Activated CD4-positive, alpha-beta T cell treated with anti-CD3 and anti-CD28 coated beads, Interleukin-2, amount 50 U/mL, for 24 hours (primary cell): ENCODE measurements around the gene FNDC3B.

Experiments
- DNase-seq, 2 donors: peaks; one replicate each; pipeline ENCODE4 v3.0.0-alpha.2; 2020; ENCODE audit warnings: low read depth in 1 of 2, low spot score in 1 of 2

Gene FNDC3B

DNA sequence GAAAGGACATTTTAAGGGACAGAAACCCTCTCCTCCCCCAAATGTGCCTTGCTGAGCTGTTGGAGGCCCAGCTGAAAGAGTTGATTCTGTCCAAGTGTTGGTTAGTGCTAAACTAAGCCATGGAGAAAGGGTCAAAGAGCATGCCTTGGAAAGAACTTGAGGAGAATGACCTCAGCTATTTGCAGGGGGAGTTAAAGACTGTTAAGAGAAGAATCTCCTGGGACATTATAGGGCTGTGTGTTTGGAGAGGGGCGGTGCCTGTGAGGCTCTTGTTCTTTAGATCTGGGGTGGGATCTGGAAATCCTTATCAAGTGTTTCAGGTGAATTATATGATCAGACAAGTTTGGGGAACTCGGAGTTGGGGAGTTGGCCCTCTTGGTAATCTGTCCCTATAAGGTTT lies 13.0 kb downstream of the FNDC3B start:
- DNase-seq = no peak

DNA sequence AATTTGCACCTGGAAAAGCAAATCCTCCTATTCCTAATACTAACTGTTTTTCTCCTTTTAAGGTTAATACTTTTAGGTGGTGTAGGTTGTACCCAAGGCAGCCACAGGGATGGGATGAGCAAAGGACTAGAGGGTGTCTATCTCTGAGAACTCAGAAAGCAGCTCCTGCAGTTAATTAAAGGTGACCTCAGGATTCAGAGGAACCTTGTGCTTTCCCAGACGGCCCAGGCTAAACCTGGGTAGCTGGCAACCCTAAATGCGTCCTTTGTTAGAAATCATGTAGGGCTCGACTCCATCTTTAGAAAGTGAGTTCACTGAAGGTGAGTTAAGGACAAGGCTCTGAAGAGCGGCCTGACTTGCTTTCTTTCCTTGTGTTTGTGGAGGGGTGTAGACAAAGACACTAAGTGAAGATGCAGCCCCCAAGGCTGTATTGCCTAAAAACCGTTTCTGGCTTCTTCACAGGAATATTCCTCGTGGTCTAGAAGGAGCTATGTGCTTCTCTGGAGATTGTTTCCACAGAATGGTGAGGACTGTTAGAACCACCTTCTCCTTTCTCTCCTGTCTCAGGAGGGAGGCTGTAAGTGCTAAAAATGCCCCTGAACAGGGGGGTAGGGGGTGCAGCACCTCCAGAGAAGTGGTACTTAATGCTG lies 14.9 kb downstream of the FNDC3B start:
- no peak for DNase-seq

DNA sequence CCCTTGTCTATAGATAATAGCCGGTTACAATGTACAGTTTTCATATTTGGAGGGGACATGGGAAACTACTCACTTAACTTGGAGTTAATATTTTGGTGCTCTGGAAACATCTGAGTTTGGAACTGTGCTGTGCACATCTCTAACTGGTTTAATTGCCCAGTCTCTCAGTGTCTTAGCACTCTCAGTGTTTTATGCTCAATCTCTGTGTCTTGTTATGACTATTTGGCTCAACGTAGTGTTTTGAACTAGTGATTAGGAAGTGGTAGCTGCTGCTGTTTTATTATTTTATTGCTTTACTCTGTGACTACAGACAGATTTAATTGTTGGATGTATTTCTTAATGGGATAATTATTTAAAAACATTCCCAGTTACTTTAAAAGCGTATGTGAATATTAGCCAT lies 17.0 kb downstream of the FNDC3B start:
- no peak for DNase-seq

DNA sequence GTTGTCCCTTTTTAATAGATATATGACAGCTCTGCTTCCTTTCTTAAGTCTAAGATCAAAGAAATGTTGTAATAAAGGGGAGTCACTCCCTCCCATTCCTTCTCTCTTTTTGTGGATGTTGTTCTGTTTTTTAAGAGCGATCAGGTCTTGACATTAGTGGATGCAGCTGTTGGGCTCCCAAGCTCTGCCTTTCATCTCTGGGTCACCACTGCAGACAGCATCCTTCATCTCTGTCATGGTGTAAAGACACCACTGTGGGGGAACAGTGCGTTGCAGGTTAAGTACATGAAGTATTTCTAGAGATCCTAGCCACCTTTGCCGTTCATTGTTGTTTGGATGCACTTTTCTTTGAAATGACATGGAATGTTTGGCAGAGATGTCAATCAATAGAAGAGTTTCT lies 17.7 kb downstream of the FNDC3B start:
- DNase-seq = no peak

DNA sequence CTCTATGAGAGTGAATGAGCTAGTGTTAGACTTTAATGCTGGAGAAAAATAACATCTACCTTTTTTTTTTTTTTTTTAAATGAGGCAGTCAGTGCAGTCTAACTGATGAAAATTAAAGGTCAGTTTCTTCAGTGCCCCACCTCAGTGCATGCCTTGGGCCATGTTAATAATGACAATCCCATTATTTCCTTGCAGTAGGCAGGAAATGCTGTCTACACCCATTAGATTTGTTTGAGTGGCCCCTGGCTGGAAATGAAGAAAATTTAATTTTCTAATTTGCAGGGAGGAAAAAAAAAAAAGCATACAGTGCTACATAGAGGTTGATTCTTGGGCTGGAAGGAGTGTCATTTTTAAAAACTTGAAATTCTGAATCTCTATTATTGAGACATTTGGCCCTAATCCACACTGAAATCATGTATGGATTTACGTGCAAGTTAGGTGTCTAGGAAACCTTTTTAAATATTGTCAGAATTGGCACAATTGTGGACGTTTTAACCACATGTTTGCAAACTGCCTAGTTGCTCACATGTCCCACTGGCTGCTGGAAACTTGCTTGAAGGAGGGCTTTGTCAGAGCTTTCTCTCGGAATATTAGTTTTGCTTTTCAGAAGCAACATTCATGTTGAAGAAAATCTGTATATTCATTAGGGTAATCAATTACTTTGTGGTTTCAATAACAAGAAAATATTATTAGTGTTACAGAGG lies 18.4 kb downstream of the FNDC3B start:
- DNase-seq = no peak

DNA sequence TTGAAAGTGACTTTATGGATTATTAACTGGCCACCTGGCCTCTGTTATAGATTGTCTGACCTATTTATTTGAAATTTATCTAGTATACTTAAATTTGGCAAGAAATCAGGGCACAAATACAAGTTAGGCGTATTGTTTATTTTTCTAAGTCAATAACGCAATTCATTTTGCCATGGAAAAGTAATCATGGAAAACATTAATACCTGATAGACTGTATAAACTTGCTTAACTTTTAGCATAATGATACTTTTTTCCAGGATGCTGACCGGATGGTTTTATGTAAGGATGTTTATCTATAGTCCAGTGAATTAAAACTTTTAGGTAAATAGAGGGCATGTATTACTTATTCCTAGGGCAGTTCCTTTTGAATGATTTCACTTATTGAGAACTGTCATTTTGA lies 20.2 kb downstream of the FNDC3B start:
- no peak for DNase-seq

DNA sequence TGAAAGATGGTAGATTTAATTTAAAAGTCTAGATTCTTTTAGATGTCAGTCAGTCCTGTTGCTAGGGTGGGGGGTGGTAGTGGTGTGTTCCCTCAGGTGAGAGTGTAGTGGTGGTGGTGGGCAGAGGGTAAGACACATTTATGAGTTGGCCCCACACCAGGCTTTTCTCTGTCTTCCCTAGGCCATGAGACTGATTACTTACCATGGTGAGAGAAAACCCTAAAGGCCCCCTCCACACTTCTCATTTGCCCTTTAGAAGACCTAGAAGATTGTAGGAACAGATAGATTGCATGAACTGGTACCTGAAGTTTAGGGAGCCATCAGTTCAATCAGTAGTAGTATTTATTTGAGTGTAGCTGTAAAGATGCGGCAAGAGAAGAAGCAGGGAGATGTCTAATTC lies 20.9 kb downstream of the FNDC3B start:
- no peak for DNase-seq

DNA sequence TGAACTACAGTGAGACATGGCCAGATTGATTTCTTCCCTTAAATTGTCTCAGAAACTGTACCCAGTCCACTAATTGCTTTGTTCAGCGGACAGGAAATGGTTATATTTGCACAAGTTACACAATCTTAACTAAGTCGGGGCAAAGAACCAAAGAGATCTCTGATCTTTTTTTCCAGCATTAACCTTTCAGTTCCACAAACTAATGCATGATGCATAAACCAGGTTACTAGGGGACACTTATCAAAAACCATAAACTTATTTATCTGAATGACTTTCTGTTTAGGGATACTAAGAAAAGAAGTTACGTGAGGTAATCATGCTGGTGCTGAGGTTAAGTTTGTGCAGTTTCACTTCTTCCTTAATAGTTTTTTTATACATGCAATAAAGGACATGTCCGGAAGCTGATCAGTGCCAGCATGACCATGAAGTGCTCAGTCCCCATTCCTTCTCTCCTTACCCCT lies 22.4 kb downstream of the FNDC3B start:
- DNase-seq = no peak

DNA sequence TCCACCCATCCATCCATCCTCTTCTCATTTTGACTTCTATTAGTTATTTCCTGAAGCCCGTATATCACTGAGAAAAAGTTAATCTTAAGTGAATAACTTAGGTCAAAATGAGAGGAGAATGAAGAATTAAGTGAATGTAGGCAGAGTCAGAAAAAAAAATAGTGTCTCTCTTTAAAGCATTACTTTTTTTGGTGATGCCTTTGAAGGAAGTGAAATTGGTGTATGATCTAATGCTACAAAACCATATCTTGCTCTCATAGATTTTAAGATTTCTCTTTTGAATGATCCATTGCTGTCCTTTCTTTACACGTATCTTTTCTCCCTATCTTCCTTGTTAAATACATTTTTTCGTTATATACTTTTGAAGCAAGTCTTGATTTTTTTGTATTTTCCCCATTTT lies 23.4 kb downstream of the FNDC3B start:
- no peak for DNase-seq

DNA sequence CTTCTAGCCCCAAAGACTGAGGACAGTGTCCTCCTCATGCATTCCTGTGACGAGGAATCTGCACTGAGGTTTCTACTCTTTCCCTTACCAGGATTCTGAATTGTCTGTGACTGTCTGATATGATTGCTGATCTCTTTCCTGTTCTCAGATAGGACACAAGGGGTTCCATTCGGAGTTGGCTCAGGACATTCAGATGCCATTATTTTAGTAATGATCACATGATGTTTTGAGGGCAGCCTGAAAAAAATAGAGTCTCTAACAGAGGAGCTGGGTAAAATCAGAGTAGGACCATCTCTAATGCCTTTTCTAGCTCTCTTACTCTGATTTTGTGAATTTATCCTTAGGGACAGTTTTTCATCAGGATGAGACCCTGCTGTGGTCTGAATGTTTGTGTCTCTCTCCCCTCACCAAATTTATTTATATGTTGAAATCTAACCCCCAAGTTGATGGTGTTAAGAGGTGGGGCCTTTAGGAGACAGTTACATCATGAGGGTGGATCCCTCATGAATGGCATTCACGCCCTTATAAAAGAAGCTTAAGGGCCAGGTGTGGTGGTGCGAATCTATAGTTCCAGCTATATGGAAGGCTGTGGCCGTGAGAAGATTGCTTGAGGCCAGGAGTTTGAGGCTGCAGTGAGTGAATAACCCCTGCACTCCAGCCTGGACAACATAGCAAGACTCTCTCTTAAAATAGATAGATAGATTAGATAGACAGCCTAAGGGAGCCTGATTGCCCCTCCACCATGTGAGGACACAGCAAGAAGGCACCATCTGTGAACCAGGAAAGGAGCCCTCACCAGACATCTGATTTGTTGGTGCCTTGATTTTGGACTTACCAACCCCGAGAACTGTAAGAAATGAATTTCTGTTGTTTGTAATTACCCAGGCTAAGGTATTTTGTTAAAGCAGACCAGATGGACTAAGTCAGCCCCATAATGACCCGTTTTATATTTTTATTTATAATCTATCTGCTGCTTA lies 24.4 kb downstream of the FNDC3B start:
- DNase-seq = no peak

DNA sequence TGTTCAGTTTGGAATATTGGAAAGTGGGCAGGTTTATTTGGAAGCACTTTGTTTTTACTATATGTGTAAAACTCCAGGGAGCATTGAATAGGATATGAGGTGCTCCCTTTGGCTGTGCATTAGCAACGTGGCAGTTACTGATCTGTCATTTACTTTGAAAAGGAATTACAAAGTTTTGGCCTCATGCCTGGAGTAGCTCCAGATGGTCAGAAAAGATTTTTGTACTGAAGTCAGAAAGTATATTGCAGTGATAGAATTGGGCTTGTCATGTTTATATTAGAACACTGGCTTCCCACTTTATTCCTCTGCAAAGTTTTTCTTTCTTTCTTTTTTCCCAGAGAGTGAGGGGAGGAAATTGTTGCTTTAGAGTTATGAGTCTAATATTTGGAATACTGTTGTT lies 26.1 kb downstream of the FNDC3B start:
- DNase-seq = no peak

DNA sequence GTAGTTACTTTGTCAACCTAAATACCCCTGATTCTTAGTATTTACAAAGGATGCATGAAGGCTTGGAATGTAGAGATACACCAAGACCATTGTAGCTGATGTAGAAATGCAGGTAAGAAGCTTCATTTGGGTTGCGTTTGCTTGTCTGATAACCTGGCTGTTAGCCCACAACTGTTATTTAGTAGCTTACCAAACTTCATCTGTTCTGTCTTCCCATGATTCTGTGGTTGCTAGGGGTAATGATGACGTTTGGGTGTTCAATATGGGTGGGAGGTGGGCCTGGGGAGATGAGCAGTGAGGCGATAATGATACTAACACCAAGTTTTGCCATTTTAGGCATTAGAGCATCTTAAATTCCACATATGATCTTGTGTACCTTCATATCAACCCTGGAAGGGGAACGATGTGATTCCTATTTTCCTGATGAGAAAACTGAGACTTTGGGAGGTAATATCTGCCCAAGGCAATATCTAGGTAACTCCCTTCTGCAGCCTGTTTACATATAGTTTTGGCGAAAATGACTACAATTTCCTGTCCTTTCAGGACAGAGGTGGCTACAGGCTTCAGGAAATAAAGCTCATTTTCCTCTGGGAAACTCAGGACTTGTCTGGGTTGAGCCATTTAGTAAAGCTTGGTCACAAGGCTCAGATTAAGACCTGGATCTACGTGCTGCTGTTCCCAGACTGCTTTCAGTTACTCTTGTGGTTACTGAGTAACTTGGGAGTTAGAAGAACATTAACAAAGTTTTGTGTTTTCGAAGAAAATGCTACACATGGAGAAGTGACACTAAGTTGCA lies 26.8 kb downstream of the FNDC3B start:
- no peak for DNase-seq

DNA sequence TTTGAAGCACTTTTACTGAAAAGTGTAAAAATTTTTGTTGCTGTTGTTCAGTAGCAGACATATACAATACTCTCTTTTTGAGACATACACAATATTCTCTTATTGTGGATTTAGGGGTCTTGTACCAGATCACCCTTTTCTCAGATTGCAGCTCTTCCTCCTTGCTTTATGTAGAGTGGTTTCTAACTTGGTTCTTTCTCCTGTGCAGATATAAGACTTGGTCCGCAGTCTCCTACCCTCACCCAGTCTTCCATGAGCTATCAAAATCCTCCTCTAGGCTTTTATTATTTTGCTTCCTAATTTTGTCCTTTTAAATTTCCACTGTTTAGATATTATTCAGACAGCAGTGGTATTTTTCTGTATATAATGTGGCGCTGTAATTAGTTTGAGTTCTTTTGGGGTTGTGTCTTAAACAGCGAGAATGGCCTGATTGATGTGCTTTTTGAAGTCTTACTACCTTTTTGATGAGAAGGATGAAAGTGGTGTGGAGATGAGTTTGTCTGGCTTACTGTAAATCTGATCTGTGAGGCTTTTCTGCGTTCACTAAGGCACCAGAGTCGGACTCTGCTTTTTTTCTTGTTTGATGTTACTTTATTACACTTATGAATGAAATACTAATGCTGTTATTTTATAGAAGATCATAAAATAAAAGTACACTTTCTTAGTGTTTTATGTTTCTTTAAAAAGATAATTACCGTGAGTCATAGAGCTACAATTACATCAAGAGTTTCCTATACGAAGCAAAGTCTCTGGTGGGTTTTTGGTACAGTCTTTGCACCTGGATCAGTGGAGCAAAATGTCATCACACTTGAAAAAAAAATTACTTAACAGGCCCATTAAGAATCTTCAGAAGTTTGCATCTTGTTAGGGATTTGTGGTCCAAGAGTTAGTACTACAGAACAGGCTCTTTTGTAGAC lies 27.8 kb downstream of the FNDC3B start:
- no peak for DNase-seq

DNA sequence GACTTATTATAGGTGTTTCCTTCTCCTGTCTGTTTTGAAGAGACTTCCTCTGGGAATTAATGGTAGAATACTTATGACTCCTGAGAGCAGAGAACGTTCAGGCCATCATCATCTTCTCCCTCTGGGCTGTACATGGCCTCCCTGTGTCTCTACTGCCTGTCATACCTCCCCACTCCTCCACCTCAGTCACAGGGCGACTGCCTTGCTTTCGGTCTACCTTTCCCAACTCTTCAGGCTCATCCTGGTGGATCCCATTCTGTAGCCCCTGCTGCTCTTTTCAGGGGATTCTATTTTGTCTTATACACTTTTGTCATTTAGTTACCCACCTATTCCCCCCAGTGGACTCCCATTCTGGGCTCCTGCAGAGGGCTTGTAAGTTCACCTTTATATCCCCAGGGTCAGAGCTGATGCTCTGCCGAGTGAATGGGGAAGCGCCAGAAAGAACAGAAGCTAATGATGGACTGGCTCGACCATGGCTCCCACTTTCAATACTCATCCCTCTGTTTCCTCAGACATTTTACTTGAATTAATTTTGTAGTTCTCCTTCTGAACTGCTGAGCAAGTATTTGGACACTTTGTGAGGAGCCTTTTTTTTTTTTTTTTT lies 28.6 kb downstream of the FNDC3B start:
- DNase-seq = no peak

DNA sequence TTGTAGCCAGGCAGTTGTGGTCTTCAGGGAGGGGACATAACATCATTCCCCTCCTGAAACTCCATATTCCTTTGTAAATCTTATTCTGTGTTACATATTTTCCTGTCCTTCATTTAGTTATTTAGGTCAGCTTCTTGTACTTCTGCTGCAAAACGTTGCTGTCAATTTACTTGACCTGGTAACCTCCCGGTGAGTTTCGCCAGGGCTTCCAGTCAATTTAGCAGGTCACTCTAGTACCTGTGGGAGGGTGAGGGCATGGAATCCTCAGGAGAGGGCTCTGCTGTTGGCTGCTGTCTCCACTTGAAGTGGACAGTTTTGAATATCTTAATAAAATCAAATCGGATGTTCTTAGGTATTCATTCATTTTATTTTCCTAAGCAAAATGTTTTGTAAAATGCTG lies 29.6 kb downstream of the FNDC3B start:
- DNase-seq = no peak

DNA sequence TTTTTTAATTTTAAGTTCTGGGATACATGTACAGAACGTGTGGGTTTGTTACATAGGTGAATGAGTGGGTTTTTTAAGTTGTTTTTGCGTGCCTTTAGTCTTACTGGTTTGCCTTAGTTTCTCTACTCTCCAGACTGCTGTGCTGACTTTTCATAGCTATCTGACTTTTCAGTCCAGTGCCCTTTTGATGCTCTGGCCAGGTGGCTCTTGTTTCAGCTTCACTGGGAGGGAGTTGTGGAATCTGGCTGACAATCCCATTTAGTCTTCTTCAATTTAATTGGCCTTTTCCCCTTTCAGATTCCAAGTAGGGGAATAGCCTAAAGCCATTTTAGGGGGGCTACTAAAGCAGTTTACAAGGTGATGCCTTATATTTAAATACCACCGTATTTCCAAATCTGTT lies 30.1 kb downstream of the FNDC3B start:
- no peak for DNase-seq

DNA sequence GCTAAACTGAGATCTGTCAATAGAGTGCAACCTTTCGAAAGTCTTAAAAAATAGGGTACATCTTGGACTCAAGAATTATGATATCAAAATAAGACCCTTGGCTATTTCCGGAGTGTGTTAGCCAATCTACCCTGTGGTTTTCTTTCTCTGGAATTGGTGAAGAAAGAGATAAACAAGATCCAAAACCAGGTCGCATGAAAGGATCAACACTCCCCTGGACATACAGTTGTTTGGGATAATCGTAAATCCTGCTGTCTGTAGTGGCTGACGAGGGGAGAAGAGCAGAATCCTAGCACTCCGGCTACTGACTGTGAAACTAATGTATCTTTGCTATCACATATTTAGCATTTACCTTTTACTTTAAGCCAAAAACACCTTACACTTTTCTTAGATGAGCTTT lies 30.9 kb downstream of the FNDC3B start:
- DNase-seq = no peak

DNA sequence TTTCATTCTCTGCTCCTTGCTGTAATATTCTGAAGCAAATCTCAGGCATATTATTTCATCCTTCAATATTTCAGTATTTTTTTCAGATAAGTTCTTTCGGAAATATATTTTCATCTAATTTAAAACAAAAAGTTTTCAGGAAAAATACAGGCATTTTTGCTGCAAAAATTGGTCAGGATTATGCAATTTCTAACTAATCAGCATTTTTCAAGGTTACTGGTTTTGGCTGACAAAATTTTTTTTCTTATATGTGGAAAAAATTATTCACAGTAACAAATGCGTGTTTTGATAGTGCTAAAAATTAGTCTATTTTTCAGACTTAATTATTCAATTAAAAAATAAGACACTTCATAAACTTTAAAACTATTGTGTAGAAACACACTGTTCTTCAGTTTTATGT lies 31.4 kb downstream of the FNDC3B start:
- DNase-seq = no peak

DNA sequence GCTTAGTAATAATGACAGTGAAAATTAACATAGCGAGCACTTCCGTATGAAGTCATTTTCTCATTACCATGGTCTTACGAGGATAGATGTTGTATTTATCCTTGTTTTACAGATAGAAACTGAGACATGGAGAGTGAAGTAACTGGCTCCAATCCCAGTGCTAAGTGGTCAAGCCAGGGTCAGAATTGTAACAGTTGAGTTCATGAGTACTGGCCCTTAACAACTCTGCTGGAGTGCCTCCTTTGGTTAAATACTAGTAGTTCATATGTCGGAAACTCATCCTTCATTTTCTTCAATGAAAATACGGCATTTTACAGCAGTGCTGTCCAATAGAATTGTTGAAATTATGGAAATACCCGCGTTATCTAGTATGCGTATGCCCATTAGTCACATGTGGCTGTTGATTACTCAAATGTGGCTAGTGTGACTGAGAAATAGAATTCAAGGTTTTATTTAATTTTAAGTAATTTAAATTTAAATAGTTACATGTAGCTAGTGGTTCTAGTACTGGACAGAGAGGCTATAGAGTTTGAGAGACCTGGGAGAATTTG lies 32.5 kb downstream of the FNDC3B start:
- no peak for DNase-seq
